Measurements from ENCODE around the gene MOK.

DNA sequence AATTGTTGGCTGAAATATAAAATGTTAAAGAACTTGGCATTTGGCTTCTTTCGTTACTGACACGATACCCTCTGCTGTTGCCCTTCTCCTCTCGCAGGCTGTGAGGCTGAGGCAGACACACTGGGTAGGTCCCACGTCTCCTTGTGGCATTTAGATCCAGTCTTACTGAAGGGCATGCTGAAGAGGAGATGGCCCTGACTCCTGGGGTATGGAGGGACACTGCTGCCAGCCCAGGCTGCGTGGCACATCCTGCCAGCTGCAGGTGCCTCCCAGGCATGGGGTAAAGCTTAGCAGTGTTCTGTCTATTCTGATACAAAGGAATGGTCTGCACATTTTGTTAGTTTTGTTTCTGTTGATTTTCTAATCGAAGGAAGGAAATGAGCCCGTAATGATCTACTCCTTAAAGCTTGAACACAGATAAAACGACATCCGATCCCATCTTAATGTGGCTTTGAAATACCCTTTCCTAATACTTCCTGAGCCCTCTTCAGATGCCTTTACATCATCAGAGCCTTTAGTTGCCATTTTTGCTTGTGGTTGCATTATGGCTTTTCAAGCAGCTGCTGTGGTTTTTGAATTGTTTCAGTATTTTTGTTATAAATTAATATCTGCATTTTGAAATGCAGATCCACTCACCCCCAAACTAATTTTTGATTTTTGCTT lies 104.1 kb downstream of the MOK start:
- TF ChIP-seq, protein P1, sequence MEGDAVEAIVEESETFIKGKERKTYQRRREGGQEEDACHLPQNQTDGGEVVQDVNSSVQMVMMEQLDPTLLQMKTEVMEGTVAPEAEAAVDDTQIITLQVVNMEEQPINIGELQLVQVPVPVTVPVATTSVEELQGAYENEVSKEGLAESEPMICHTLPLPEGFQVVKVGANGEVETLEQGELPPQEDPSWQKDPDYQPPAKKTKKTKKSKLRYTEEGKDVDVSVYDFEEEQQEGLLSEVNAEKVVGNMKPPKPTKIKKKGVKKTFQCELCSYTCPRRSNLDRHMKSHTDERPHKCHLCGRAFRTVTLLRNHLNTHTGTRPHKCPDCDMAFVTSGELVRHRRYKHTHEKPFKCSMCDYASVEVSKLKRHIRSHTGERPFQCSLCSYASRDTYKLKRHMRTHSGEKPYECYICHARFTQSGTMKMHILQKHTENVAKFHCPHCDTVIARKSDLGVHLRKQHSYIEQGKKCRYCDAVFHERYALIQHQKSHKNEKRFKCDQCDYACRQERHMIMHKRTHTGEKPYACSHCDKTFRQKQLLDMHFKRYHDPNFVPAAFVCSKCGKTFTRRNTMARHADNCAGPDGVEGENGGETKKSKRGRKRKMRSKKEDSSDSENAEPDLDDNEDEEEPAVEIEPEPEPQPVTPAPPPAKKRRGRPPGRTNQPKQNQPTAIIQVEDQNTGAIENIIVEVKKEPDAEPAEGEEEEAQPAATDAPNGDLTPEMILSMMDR (IDR thresholded peaks at IDR 0.05), result no peak
- no peak for TF ChIP-seq POLR2A (IDR thresholded peaks at IDR 0.05)
- TF ChIP-seq POLR2AphosphoS5 (IDR thresholded peaks at IDR 0.05), result no peak

Data from breast epithelium (tissue), 3 donors.